Keratinocyte (primary cell): ENCODE measurements around the gene BCAR3. TPM values are rescaled to one million over a fixed set of nuclear protein-coding genes. Genes with fewer than 3 reads are reported as not detected.

Source experiments
- DNase-seq: peaks from one replicate; pipeline ENCODE4 v3.0.0-alpha.2; 2011; ENCODE audit warnings: low read depth, missing footprints, low spot score
- FAIRE-seq: peaks from 2 replicates; lab custom pipeline; 2011; peaks lifted over from hg19 to GRCh38; lab: Jason Lieb, UNC
- H2AFZ ChIP-seq: 2 replicates; pipeline ENCODE4 v1.6.0; 2012; ENCODE audit warnings: low read length, control low read depth, inconsistent platforms; ENCODE audit not compliant: control insufficient read depth
- H3K27ac ChIP-seq: 2 replicates; pipeline ENCODE4 v1.5.1; 2011; ENCODE audit warnings: low read length; ENCODE audit not compliant: control insufficient read depth, insufficient read depth
- H3K27me3 ChIP-seq: 3 replicates; pipeline ENCODE4 v1.6.0; 2011; ENCODE audit warnings: low read length; ENCODE audit not compliant: control insufficient read depth, insufficient read depth; ENCODE audit errors: extremely low read depth
- H3K36me3 ChIP-seq, 2 experiments: 2 replicates in 1 of 2; 3 replicates in 1 of 2; pipeline ENCODE4 v1.5.1; 2011; ENCODE audit warnings: low read length in 2 of 2, mild to moderate bottlenecking in 1 of 2; ENCODE audit not compliant: control insufficient read depth in 2 of 2, insufficient read depth in 2 of 2; ENCODE audit errors: extremely low read depth in 1 of 2
- H3K4me1 ChIP-seq: 3 replicates; pipeline ENCODE4 v1.5.1; 2011; ENCODE audit warnings: low read length; ENCODE audit not compliant: control insufficient read depth, insufficient read depth; ENCODE audit errors: extremely low read depth
- H3K4me2 ChIP-seq: 3 replicates; pipeline ENCODE4 v1.6.0; 2011; ENCODE audit warnings: low read depth, low read length; ENCODE audit not compliant: control insufficient read depth, insufficient read depth; ENCODE audit errors: extremely low read depth
- H3K4me3 ChIP-seq, 3 experiments: fragments of 200-600 bp in 1 of 3; sonication (generic) in 1 of 3; 2 replicates in 2 of 3; 3 replicates in 1 of 3; pipeline ENCODE4 v1.5.1; 2011 to 2016; ENCODE audit warnings: low read length in 3 of 3, mild to moderate bottlenecking in 3 of 3, control low read depth in 2 of 3, inconsistent platforms in 1 of 3, low read depth in 1 of 3, mixed read lengths in 1 of 3, mixed run types in 1 of 3, moderate library complexity in 1 of 3; ENCODE audit not compliant: control insufficient read depth in 2 of 3, insufficient read depth in 2 of 3; ENCODE audit errors: extremely low read depth in 1 of 3
- H3K79me2 ChIP-seq: 2 replicates; pipeline ENCODE4 v1.6.0; 2012; ENCODE audit warnings: low read length; ENCODE audit not compliant: control insufficient read depth, insufficient read depth
- H3K9ac ChIP-seq: 3 replicates; pipeline ENCODE4 v1.6.0; 2011; ENCODE audit warnings: low read length; ENCODE audit not compliant: control insufficient read depth, insufficient read depth; ENCODE audit errors: extremely low read depth
- H3K9me1 ChIP-seq: 3 replicates; pipeline ENCODE4 v1.6.0; 2011; ENCODE audit warnings: low read length; ENCODE audit not compliant: control insufficient read depth, insufficient read depth; ENCODE audit errors: extremely low read depth
- H3K9me3 ChIP-seq: 2 replicates; pipeline ENCODE4 v1.5.1; 2012; ENCODE audit warnings: low read depth, low read length; ENCODE audit not compliant: control insufficient read depth
- H4K20me1 ChIP-seq: 3 replicates; pipeline ENCODE4 v1.6.0; 2011; ENCODE audit warnings: low read length; ENCODE audit not compliant: control insufficient read depth, insufficient read depth; ENCODE audit errors: extremely low read depth
- CTCF ChIP-seq, 3 experiments: IDR thresholded peaks in 1 of 3; conservative IDR thresholded peaks in 1 of 3; optimal IDR thresholded peaks in 1 of 3; 2 replicates in 2 of 3; 3 replicates in 1 of 3; pipeline versions ENCODE3 to v1.5.1; 2011; ENCODE audit warnings: low read length in 3 of 3, mild to moderate bottlenecking in 3 of 3, moderate library complexity in 2 of 3, control low read depth in 1 of 3, inconsistent platforms in 1 of 3; ENCODE audit not compliant: insufficient read depth in 2 of 3; ENCODE audit errors: extremely low read depth in 1 of 3
- EZH2 ChIP-seq: IDR thresholded peaks from one replicate; pipeline ENCODE4 v1.6.1; 2012; ENCODE audit warnings: inconsistent platforms, mild to moderate bottlenecking, low read length, moderate library complexity
- dilution Hi-C: fragments of 300-500 bp; cut with MboI; formaldehyde crosslinking; loops from one replicate; pipeline ENCODE4 v1.7.0; 2020; ENCODE audit warnings: low sequenced_read_pairs; ENCODE audit not compliant: extremely low pct_ligation_motif_present
- polyA plus RNA-seq, 5 experiments: library from polyadenylated mRNA; depleted of rRNA in 3 of 5; stranded (reverse) in 3 of 5; stranded (forward) in 1 of 5; unstranded in 1 of 5; fragments of >200 nt; gene quantifications; 1 replicate in 1 of 5; 2 replicates in 3 of 5; 3 replicates in 1 of 5; pipeline versions ENCODE4 v1.2.1 to v1.2.3, GENCODE V29; 2011 to 2012; ENCODE audit warnings: missing spikeins in 2 of 5, low read depth in 1 of 5, low replicate concordance in 1 of 5

The BCAR3 gene
- polyA plus RNA-seq, 1 donor (not counting 4 experiments of a cell fraction or from before 2014, with no cell fraction given): 77.2 TPM

GRCh38 chr1:93533677-93534076, 148.0 kb downstream of the BCAR3 start:
- Histone ChIP-seq H3K9me3 (no peaks in the 10 kb centered on the region), H2AFZ (no peak overlapping the region), H3K9ac (no peak overlapping the region), H3K27ac (no peak overlapping the region), H3K36me3 (peaks cover 0 to 3% of the 10 kb centered on the region in 2 experiments), H3K4me2 (no peak overlapping the region), H3K79me2 (no peaks in the 10 kb centered on the region), H3K4me3 (no peak overlapping the region), H3K27me3 (no peaks in the 10 kb centered on the region), H3K9me1 (no peaks in the 10 kb centered on the region), H3K4me1 (no peaks in the 10 kb centered on the region), H4K20me1 (no peaks in the 10 kb centered on the region)
- DNase-seq: no peak
- FAIRE-seq: no peak
- dilution Hi-C loops: no loop called here
- no peak for TF ChIP-seq EZH2
- TF ChIP-seq CTCF (optimal IDR thresholded peaks at IDR 0.05 in 1 of 3, IDR thresholded peaks at IDR 0.05 in 1 of 3, conservative IDR thresholded peaks at IDR 0.05 in 1 of 3; ENCODE audit: extremely low read depth in 1 of 3, insufficient read depth in 2 of 3, low read length in 3 of 3): no peak

DNA sequence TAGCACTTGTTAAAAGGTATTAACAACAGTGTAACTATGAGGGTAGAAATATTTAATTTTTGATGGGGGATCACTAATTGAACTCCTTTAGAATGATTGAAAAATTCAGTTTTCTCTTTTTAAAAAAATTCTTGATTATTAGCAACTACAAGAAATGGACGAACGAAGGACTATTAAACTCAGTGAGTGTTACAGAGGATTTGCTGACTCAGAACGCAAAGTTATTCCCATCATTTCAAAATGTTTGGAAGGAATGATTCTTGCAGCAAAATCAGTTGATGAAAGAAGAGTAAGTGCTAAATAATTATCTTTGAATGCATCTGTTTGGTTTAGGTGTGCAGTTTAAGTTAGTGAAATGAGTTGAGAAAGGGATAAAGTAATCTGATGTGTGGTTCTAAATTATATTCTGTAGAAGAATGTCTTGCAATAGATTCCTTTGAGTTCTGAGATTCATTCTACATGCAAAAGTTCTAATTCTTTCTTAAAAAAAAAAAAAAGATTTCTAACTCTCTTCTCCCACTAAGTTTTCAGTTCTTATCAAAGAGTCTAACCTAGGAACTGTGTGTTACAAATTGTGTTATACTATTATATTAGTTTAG, 148.8 kb downstream of the BCAR3 start:
- Histone ChIP-seq H3K36me3 (peaks cover 0 to 3% of the 10 kb centered on the region in 2 experiments), H3K4me2 (no peak overlapping the region), H3K4me3 (no peak overlapping the region), H3K4me1 (no peaks in the 10 kb centered on the region), H3K9me3 (no peaks in the 10 kb centered on the region), H4K20me1 (no peaks in the 10 kb centered on the region), H3K9me1 (no peaks in the 10 kb centered on the region), H2AFZ (no peak overlapping the region), H3K27me3 (no peaks in the 10 kb centered on the region), H3K27ac (no peak overlapping the region), H3K79me2 (no peaks in the 10 kb centered on the region), H3K9ac (no peak overlapping the region)
- DNase-seq (no peak), FAIRE-seq (no peak)
- dilution Hi-C loops: no loop called here
- no peak for TF ChIP-seq CTCF (optimal IDR thresholded peaks at IDR 0.05 in 1 of 3, IDR thresholded peaks at IDR 0.05 in 1 of 3, conservative IDR thresholded peaks at IDR 0.05 in 1 of 3; ENCODE audit: extremely low read depth in 1 of 3, insufficient read depth in 2 of 3, low read length in 3 of 3)
- no peak for TF ChIP-seq EZH2
